Hematopoietic multipotent progenitor cell (in vitro differentiated cells): ENCODE measurements around the gene ZNF410. TPM values are rescaled to one million over a fixed set of nuclear protein-coding genes. Genes with fewer than 3 reads are reported as not detected.

ENCODE experiments used
- DNase-seq, 3 donors: peaks; one replicate each; pipeline ENCODE4 v3.0.0-alpha.2; 2011 to 2015; ENCODE audit warnings: low read depth in 2 of 3, low spot score in 2 of 3
- small RNA-seq: library from RNA; depleted of rRNA; stranded (forward); fragments of <200 nt; gene quantifications from one replicate; pipeline ENCODE3, GENCODE V24; 2012
- total RNA-seq: library from RNA; depleted of rRNA; stranded (reverse); fragments of >200 nt; gene quantifications from one replicate; pipeline ENCODE4 v1.2.3, GENCODE V29; 2012

ZNF410 gene
- total RNA-seq, 1 donor = 43.6 TPM

DNA sequence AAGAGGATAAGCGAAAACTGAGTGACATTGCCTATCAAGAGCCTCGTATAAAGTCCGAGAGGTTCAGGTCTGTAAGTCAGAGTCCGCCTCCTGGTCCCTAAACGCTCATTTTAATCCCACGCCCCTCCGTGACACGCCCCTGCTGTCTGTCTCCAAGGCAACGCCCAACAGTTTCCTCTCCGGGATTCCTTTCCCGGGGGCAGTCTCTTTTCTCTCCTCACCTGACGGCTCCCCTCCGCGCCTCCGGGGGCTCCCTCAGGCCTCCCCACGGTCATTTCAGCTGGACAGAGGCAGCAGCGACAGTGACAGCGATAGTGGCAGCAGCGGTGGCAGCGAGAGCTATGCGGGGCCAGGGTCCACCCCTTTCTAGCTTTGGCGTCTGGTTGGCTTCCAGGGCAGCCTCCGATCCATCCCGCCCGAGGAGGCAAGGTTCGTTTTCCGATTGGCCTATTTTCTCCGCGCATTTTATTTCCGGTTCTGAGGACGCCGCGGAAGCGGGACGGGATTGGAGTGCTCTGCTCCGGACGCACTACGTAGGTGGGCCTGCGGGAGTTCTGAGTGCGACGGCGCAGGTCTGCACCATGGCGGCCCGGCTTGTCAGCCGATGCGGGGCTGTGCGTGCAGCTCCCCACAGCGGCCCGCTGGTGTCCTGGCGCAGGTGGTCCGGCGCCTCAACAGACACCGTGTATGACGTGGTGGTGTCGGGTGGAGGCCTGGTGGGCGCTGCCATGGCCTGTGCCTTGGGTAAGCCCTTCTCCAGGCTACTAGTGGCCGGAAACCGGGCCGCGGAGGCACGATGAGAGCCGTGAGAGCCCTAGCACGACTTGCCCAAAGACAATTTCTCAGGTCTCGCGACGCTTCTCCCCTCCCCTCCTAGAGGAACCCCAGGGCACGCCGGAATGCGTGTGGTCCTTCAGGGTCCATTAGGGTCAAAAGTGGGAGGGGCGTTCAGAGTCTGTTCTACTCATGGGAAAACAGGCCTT is 63.4 kb downstream of the ZNF410 start, which contains the start of the genes COQ6 and FAM161B:
Gene COQ6, plus strand, starts transcription at position 551 of the 983 bp plus-strand sequence. Its CDS starts 31 bp downstream, at position 582.
Gene FAM161B, minus strand, starts transcription at position 343 of the 983 bp plus-strand sequence. Its CDS starts 68 bp downstream, at position 275.
- DNase-seq = peak; percentile 84 to 98 (median 98)

DNA sequence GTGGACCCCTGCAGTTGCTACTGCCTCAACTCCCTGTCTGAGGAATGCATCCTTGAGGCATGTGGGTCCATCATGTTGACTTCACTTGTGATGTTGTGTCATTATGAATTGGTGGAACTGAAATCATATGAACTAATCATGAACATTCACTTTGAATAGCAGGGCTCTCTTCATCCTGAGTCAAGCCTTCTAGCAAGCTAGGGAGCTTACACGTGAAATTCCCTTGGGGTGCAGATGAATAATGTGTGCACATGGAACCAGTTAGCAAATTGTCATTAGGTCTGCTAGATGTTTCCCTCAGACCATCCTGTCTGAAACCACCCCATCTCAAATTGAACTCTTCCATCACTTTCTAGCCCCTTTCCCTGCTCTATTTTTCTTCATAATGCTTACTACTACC is 67.1 kb downstream of the ZNF410 start:
- no peak for DNase-seq

DNA sequence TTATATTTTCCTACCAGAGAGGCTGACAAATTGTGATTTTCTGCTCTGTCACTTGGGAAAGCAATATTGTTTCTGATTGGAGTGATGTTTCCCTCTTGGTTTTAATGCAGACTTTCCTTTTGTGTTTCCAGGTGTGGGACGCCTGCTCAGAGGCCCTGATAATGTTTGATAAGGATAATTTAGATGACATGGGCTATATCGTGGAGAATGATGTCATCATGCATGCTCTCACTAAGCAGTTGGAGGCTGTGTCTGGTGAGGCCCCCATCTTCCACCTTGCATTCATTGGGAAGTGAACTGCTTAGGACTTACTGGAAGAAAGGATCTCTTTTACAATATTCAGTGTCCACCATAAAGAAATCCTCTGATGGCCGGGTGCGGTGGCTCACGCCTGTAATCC is 69.0 kb downstream of the ZNF410 start:
- DNase-seq = no peak

DNA sequence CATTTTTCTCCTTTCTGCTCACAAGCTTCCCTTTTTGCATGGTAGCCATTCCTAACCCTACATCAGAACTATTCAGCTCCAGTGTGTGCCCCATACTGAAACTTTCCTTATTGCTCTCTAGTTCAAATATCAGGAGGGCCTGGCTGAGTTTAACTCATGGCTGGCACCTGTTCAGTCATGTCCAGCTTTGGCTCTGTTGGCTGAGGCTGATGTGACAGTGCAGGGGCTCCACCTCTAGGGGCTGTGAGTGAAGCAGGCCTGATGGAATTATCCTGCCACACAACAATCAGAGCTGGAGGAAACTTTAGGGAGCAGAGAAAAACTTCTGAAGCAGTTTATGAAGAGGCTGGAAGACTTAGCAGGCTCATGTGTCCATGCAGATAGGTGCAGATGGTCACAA is 71.9 kb downstream of the ZNF410 start:
- no peak for DNase-seq

DNA sequence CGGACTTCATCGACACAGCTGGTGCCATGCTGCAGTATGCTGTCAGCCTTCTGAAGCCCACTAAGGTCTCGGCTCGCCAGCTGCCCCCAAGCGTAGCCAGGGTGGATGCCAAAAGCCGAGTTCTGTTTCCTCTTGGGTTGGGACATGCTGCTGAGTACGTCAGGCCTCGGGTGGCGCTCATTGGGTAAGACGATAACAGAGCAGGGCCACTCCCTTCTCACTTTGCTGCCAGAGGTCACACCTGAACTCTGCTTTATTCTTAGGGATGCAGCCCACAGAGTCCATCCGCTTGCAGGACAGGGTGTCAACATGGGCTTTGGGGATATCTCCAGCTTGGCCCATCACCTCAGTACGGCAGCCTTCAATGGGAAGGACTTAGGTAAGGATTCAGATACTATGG is 74.5 kb downstream of the ZNF410 start:
- DNase-seq = no peak

DNA sequence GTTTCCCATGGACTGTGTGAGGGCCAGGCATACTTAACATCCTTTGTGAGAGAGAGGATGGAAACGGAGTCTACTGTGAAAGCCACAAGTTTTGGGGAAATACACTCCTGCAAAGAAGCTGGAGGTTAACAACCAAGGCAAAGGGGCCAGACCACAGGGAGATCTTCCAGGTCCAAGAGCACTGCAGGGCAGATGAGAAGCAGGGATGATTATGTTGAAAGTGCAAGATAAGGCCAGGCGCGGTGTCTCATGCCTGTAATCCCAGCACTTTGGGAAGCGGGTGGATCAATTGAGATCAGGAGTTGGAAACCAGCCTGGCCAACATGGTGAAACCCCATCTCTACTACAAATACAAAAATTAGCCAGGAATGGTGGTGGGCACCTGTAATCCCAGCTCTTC is 78.6 kb downstream of the ZNF410 start:
- DNase-seq = no peak

DNA sequence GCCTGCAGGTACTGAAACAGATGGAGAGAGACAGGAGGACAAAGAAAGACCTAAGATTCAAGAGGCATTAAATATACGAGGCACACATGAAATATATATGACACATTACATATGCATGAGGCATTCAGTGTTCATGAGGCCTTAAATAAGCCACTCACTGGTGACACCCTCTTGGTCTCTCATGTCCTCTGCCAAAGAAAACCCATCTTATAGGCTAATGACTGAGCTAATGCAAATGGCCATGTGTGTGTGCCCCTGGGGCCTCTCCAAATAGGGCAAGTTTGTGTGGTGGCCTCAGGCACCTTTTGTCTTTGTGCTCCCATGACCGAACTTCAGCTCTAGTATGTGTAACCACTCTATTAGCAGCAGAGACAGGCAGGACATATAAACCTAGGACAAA is 82.2 kb downstream of the ZNF410 start:
- no peak for DNase-seq

DNA sequence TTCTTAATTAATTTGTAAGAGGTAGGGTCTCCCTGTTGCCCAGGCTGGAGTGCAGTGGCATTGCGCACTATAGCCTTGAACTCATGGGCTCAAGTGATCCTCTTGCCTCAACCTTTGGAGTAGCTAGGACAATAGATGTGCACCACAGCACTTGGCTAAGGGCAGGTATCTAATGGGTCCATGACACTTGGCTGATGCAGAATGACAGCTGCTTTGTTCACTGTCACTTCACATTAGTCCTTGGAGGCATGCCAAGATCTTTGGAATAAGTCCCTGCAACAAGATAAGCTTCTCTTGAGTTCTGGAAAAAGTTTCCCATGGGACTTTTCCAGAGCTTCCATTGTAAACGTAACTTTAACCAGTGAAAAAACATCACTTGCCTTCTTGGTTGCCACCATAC is 86.8 kb downstream of the ZNF410 start:
- no peak for DNase-seq

DNA sequence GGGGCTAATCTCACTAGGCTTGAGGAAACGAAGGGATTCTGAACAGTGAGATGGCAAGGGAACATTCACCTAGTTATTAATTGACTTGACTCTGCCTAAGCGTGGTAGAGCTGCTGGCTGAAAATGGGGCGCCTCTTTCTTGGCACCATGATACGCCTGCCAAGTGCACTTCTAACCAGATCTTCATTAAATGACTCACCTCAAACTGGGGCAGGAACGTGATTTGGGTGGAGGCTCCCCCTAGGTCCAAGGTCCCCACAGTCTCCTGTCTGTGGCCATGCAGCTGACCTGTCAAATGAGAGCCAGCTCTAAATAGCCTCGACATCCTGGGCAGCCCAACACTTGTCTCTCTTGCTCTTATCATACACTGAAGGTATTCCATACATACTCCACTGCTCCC is 89.5 kb downstream of the ZNF410 start:
- no peak for DNase-seq

DNA sequence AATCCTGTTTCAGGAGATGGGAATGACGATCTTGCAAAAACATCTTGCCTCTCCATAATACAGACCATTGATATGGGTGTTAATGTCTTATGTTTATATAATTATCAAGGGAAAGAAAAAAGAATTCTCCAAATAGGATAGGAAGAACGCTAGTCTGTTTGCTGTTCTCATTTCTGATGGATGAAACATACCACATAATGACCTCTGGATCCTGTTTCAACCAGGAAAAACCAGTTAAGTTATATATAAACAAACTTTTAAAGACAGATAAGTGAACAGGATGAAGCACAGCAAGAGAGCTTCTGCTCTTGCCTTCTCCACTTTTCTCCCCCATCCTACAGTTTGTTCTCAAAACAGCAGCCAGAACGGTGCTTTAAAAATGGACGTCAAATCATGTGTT is 91.2 kb downstream of the ZNF410 start:
- DNase-seq = no peak

Small RNAs within 50 kb of the gene (small RNA-seq; reads per million reads assigned to genes)
- gene AC005520.4 = not detected
- gene RF00019 = not detected

Other genes with a start within 250 kb of the ZNF410 start
- gene DNAL1, start 241.9 kb upstream of the ZNF410 start, total RNA-seq = 2.4 TPM
- 11.6 TPM for gene PNMA1, start 172.5 kb upstream of the ZNF410 start, total RNA-seq
- 1.9 TPM for gene PTGR2, start 35.0 kb upstream of the ZNF410 start, total RNA-seq
- 2.7 TPM for gene FAM161B, start 63.2 kb downstream of the ZNF410 start, total RNA-seq
- gene COQ6, start 63.4 kb downstream of the ZNF410 start, total RNA-seq = 22.4 TPM
- 7.3 TPM for gene ENTPD5, start 132.4 kb downstream of the ZNF410 start, total RNA-seq
- 1.6 TPM for gene BBOF1, start 132.5 kb downstream of the ZNF410 start, total RNA-seq
- 20.5 TPM for gene ALDH6A1, start 197.6 kb downstream of the ZNF410 start, total RNA-seq
- 4.0 TPM for gene LIN52, start 198.1 kb downstream of the ZNF410 start, total RNA-seq